ENCODE measurements around the gene TOR1B.

Gene TOR1B

GRCh38 chr9:129815278-129815677 is 12.3 kb downstream of the TOR1B start:
- no peak for DNase-seq

GRCh38 chr9:129816501-129817435 is 13.8 kb downstream of the TOR1B start:
- peak; percentile 91 for DNase-seq

GRCh38 chr9:129822898-129823541 is 20.0 kb downstream of the TOR1B start:
- DNase-seq: no peak

GRCh38 chr9:129823542-129823934 is 20.6 kb downstream of the TOR1B start:
- no peak for DNase-seq

- peak; percentile 94 for DNase-seq
Observed at GRCh38 chr9:129823935-129824601, 21.1 kb downstream of the TOR1B start, which contains the start of gene TOR1A. Gene TOR1A (minus strand): TSS chr9:129824136. CDS start chr9:129824085, 51 bp downstream.

- no peak for DNase-seq
Observed at GRCh38 chr9:129826344-129826743, 23.4 kb downstream of the TOR1B start.

- DNase-seq: no peak
Observed at GRCh38 chr9:129826759-129827158, 23.8 kb downstream of the TOR1B start.

GRCh38 chr9:129828051-129828450 is 25.1 kb downstream of the TOR1B start:
- no peak for DNase-seq

- DNase-seq: no peak
Observed at GRCh38 chr9:129828969-129829368, 26.0 kb downstream of the TOR1B start.

GRCh38 chr9:129832982-129833381 is 30.0 kb downstream of the TOR1B start:
- no peak for DNase-seq

GRCh38 chr9:129834489-129835127 is 31.6 kb downstream of the TOR1B start:
- peak; percentile 35 for DNase-seq

- peak; percentile 97 for DNase-seq
Observed at GRCh38 chr9:129835128-129835859, 32.3 kb downstream of the TOR1B start, which contains the start of the genes C9orf78 and USP20. Gene C9orf78 (minus strand): TSS chr9:129835275. CDS start chr9:129835221, 54 bp downstream. Gene USP20 (plus strand): TSS chr9:129835458. CDS start chr9:129852556, 17,098 bp downstream.

GRCh38 chr9:129835860-129836223 is 32.9 kb downstream of the TOR1B start:
- DNase-seq: no peak

GRCh38 chr9:129836311-129837007 is 33.5 kb downstream of the TOR1B start:
- no peak for DNase-seq

- DNase-seq: peak; percentile 79
Observed at GRCh38 chr9:129838707-129839259, 35.8 kb downstream of the TOR1B start.

GRCh38 chr9:129839324-129840023 is 36.5 kb downstream of the TOR1B start:
- DNase-seq: peak; percentile 8

GRCh38 chr9:129840034-129840433 is 37.0 kb downstream of the TOR1B start:
- no peak for DNase-seq

- no peak for DNase-seq
Observed at GRCh38 chr9:129841071-129841470, 38.1 kb downstream of the TOR1B start.

GRCh38 chr9:129845373-129845772 is 42.4 kb downstream of the TOR1B start:
- no peak for DNase-seq

- no peak for DNase-seq
Observed at GRCh38 chr9:129848712-129849441, 45.9 kb downstream of the TOR1B start.

All from inflammatory macrophage treated with lipopolysaccharide for 4 hours (primary cell).